Stimulated activated CD4-positive, alpha-beta T cell treated with anti-CD3 and anti-CD28 coated beads, Interleukin-1b, Interleukin-23, amount 100 ng/mL, for 48 hours (primary cell): ENCODE results near the gene HVCN1.

Experiments used
- DNase-seq: peaks from one replicate; pipeline ENCODE4 v3.0.0-alpha.2; 2020

The HVCN1 gene

GRCh38 chr12:110613771-110614684 lies 74.9 kb downstream of the HVCN1 start, which contains the start of gene TCTN1:
Gene TCTN1, plus strand, starts transcription at chr12:110614129. Its CDS starts 54 bp downstream, at chr12:110614183.
- DNase-seq: peak; percentile 97

GRCh38 chr12:110613071-110613770 lies 75.7 kb downstream of the HVCN1 start:
- no peak for DNase-seq

- no peak for DNase-seq
Measured at GRCh38 chr12:110606253-110606611, 82.7 kb downstream of the HVCN1 start.

- peak; percentile 54 for DNase-seq
Measured at GRCh38 chr12:110602085-110602814, 86.7 kb downstream of the HVCN1 start.

- DNase-seq: no peak
Measured at GRCh38 chr12:110600254-110600653, 88.7 kb downstream of the HVCN1 start.

- DNase-seq: no peak
Measured at GRCh38 chr12:110599334-110599733, 89.6 kb downstream of the HVCN1 start.
